Panc1 (cell line): ENCODE measurements around the gene CTTNBP2. TPM values are rescaled to one million over a fixed set of nuclear protein-coding genes. Genes with fewer than 3 reads are reported as not detected.

Source experiments
- ATAC-seq: fragments of 200-7000 bp; cut with Tn5 transposase; 2 replicates; pipeline ENCODE4 v1.9.1; 2020; ENCODE audit warnings: mild to moderate bottlenecking, moderate library complexity
- BruUV-seq: library from RNA; stranded (reverse); fragments of 400-500 nt; replicated peaks from 2 replicates; lab custom pipeline; 2021; lab: Mats Ljungman, UMichigan
- CTCF ChIA-PET: fragments of 300-600 bp; sonication (Branson Sonifier 250); formaldehyde crosslinking; loops from one replicate; lab custom pipeline; 2022; ENCODE audit warnings: antibody characterized with exemption; lab: Charles Lee
- POLR2A ChIA-PET: fragments of 300-600 bp; sonication (Branson Sonifier 250); formaldehyde crosslinking; loops from one replicate; lab custom pipeline; 2022; ENCODE audit warnings: antibody characterized with exemption; lab: Charles Lee
- DNase-seq: peaks from one replicate; pipeline ENCODE4 v3.0.0-alpha.2; 2010; ENCODE audit warnings: low read depth, low spot score
- H3K27ac ChIP-seq: 2 replicates; pipeline ENCODE4 v1.5.1; 2011; ENCODE audit warnings: mild to moderate bottlenecking, low read length, inconsistent platforms
- H3K27me3 ChIP-seq: fragments of 200-500 bp; sonication (Bioruptor generic); 2 replicates; pipeline ENCODE4 v1.6.0; 2014; ENCODE audit warnings: low read length, inconsistent platforms; ENCODE audit not compliant: control insufficient read depth, insufficient read depth
- H3K36me3 ChIP-seq: fragments of 200-500 bp; sonication (Bioruptor generic); 2 replicates; pipeline ENCODE4 v1.5.1; 2014; ENCODE audit warnings: inconsistent platforms, mild to moderate bottlenecking, low read length, moderate library complexity; ENCODE audit not compliant: control insufficient read depth, insufficient read depth
- H3K4me1 ChIP-seq: 2 replicates; pipeline ENCODE4 v1.5.1; 2011; ENCODE audit warnings: inconsistent platforms, mild to moderate bottlenecking, low read length, moderate library complexity; ENCODE audit not compliant: control insufficient read depth, insufficient read depth
- H3K4me3 ChIP-seq, 2 experiments: 2 replicates each; pipeline ENCODE4 v1.5.1; 2011 to 2012; ENCODE audit warnings: low read depth in 2 of 2, low read length in 2 of 2, mild to moderate bottlenecking in 2 of 2, inconsistent platforms in 1 of 2, moderate library complexity in 1 of 2
- H3K9me3 ChIP-seq: fragments of 200-500 bp; sonication (Bioruptor generic); 2 replicates; pipeline ENCODE4 v1.5.1; 2014; ENCODE audit warnings: low read depth, mild to moderate bottlenecking, inconsistent platforms, low read length, moderate library complexity; ENCODE audit not compliant: control insufficient read depth, insufficient read depth
- POLR2AphosphoS5 ChIP-seq: IDR thresholded peaks from 2 replicates; pipeline ENCODE4 v1.6.1; 2012; ENCODE audit warnings: mild to moderate bottlenecking, low read depth, low read length, moderate library complexity
- SIN3A ChIP-seq: IDR thresholded peaks from 2 replicates; pipeline ENCODE4 v1.6.1; 2012; ENCODE audit warnings: low read depth, mild to moderate bottlenecking, low read length, moderate library complexity, borderline replicate concordance; ENCODE audit not compliant: insufficient read depth
- TCF7L2 ChIP-seq: IDR thresholded peaks from 2 replicates; pipeline ENCODE4 v1.6.1; 2011; ENCODE audit warnings: mild to moderate bottlenecking, low read depth, low read length, inconsistent platforms
- in situ Hi-C: cut with HindIII; loops from 2 replicates; pipeline ENCODE4 v1.10.0; 2016; ENCODE audit warnings: low sequenced_read_pairs, low pct_unique_long_range_greater_than_20kb
- intact Hi-C: fragments of 100-400 bp; cut with micrococcal nuclease; formaldehyde crosslinking; loops from one replicate; pipeline ENCODE4 v1.10.0; 2022; ENCODE audit not compliant: unreplicated experiment
- total RNA-seq: library from RNA; stranded (reverse); gene quantifications from one replicate; pipeline ENCODE4 v1.2.1, GENCODE V29; 2021; ENCODE audit not compliant: unreplicated experiment
- TF ChIP-seq, protein P1 (sequence below): fragments of 450-650 bp; IDR thresholded peaks from 2 replicates; pipeline ENCODE4 v1.5.1; 2017; ENCODE audit warnings: mild to moderate bottlenecking
- TF ChIP-seq, protein P2 (sequence below), 2 experiments: IDR thresholded peaks; 2 replicates each; pipeline ENCODE4 v1.6.1; 2011 to 2012; ENCODE audit warnings: low read depth in 2 of 2, control low read depth in 1 of 2, low read length in 1 of 2, mild to moderate bottlenecking in 1 of 2, moderate library complexity in 1 of 2; ENCODE audit not compliant: insufficient read depth in 1 of 2

CTTNBP2 gene
- total RNA-seq, 1 experiment from 2014 or later: 1.0 TPM

DNA sequence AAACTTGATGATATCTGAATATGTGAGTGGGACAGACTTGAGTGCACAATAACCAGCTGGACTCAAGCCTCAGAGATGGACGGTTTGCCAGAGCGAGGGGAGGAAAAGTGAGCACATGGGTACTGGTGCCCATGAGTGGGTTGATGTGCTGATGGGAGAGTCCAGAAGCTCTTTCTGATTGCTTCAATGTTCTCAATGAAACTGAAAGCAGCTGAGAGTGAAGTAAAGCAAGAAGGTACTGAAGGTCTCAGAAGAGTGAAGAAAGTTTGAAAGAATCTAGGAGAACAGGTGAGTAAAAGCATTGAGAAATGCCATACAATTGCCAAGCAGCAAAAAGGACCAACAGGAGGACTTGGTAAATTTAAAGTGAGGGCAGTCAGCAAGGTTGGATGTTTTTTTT is 28.6 kb downstream of the CTTNBP2 start:
- H3K36me3 ChIP-seq: no peaks in the 10 kb centered on the region
- no peak overlapping the region for H3K4me3 ChIP-seq
- POLR2A ChIA-PET: no interaction called here
- DNase-seq: no peak
- no peaks in the 10 kb centered on the region for H3K9me3 ChIP-seq
- ATAC-seq: no peak
- CTCF ChIA-PET: no interaction called here
- H3K27me3 ChIP-seq: peaks cover 3% of the 10 kb centered on the region; the same call in 1 of the 2 replicates
- in situ Hi-C loops (no loop called here), intact Hi-C loops (no loop called here)
- H3K4me1 ChIP-seq: no peaks in the 10 kb centered on the region
- TF ChIP-seq POLR2AphosphoS5: no peak
- no peak for TF ChIP-seq SIN3A
- TF ChIP-seq, protein P1, sequence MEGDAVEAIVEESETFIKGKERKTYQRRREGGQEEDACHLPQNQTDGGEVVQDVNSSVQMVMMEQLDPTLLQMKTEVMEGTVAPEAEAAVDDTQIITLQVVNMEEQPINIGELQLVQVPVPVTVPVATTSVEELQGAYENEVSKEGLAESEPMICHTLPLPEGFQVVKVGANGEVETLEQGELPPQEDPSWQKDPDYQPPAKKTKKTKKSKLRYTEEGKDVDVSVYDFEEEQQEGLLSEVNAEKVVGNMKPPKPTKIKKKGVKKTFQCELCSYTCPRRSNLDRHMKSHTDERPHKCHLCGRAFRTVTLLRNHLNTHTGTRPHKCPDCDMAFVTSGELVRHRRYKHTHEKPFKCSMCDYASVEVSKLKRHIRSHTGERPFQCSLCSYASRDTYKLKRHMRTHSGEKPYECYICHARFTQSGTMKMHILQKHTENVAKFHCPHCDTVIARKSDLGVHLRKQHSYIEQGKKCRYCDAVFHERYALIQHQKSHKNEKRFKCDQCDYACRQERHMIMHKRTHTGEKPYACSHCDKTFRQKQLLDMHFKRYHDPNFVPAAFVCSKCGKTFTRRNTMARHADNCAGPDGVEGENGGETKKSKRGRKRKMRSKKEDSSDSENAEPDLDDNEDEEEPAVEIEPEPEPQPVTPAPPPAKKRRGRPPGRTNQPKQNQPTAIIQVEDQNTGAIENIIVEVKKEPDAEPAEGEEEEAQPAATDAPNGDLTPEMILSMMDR: no peak
- no peak overlapping the region for H3K27ac ChIP-seq
- BruUV-seq: no TSS peak

DNA sequence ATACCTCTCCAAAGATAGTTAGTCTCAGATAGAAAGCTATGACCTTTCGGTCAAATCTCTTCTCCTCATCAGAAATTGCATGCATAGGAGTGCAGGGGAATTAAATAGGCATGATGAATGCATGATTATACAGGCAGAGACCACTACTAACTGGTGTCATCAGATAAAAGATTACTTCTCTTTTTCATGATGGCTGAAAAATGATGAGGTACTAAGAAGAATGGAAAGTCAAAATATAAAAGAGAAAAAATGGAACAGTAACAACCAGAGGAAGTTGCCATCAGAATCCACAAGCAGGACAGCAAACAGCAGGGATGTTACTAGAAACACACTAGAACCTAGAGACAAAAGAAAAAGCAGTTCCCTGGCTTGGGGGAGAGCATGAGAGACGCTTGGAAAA is 31.6 kb downstream of the CTTNBP2 start:
- no peaks in the 10 kb centered on the region for H3K36me3 ChIP-seq
- in situ Hi-C loops: no loop called here
- no peak overlapping the region for H3K27ac ChIP-seq
- no peak overlapping the region for H3K4me3 ChIP-seq
- no TSS peak for BruUV-seq
- ChIA-PET POLR2A (no interaction called here), CTCF (no interaction called here)
- no peaks in the 10 kb centered on the region for H3K9me3 ChIP-seq
- TF ChIP-seq TCF7L2: no peak
- no peak for TF ChIP-seq POLR2AphosphoS5
- TF ChIP-seq, protein P1: no peak
- no peak for TF ChIP-seq SIN3A
- TF ChIP-seq, protein P2, sequence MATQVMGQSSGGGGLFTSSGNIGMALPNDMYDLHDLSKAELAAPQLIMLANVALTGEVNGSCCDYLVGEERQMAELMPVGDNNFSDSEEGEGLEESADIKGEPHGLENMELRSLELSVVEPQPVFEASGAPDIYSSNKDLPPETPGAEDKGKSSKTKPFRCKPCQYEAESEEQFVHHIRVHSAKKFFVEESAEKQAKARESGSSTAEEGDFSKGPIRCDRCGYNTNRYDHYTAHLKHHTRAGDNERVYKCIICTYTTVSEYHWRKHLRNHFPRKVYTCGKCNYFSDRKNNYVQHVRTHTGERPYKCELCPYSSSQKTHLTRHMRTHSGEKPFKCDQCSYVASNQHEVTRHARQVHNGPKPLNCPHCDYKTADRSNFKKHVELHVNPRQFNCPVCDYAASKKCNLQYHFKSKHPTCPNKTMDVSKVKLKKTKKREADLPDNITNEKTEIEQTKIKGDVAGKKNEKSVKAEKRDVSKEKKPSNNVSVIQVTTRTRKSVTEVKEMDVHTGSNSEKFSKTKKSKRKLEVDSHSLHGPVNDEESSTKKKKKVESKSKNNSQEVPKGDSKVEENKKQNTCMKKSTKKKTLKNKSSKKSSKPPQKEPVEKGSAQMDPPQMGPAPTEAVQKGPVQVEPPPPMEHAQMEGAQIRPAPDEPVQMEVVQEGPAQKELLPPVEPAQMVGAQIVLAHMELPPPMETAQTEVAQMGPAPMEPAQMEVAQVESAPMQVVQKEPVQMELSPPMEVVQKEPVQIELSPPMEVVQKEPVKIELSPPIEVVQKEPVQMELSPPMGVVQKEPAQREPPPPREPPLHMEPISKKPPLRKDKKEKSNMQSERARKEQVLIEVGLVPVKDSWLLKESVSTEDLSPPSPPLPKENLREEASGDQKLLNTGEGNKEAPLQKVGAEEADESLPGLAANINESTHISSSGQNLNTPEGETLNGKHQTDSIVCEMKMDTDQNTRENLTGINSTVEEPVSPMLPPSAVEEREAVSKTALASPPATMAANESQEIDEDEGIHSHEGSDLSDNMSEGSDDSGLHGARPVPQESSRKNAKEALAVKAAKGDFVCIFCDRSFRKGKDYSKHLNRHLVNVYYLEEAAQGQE (IDR thresholded peaks at IDR 0.05; ENCODE audit: insufficient read depth in 1 of 2, low read depth in 2 of 2, low read length in 1 of 2): no peak
- intact Hi-C loops: no loop called here
- DNase-seq: no peak
- ATAC-seq: no peak
- H3K4me1 ChIP-seq: no peaks in the 10 kb centered on the region
- H3K27me3 ChIP-seq: no peaks in the 10 kb centered on the region
